K562 (cell line): Measurements from ENCODE around the gene SPINK2. TPM values are rescaled to one million over a fixed set of nuclear protein-coding genes. Genes with fewer than 3 reads are reported as not detected.

Experiments used
- ATAC-seq: fragments of 200-7000 bp; cut with Tn5 transposase; 3 replicates; pipeline ENCODE4 v1.9.1; 2020; ENCODE audit warnings: moderate library complexity
- BruUV-seq: library from RNA; stranded (reverse); fragments of 400-500 nt; replicated peaks from 2 replicates; lab custom pipeline; 2021; lab: Mats Ljungman, UMichigan
- CTCF ChIA-PET: fragments of 300-600 bp; formaldehyde crosslinking; extraction: SDS; loops from one replicate; lab custom pipeline; 2021; ENCODE audit warnings: low intra/inter-chr PET ratio; lab: Yijun Ruan, JAX
- POLR2A ChIA-PET: fragments of 300-600, 350-650 bp; sonication (Branson Sonifier 250); formaldehyde crosslinking; extraction: SDS; loops from one replicate; lab custom pipeline; 2021; ENCODE audit warnings: antibody characterized with exemption, inconsistent platforms; lab: Yijun Ruan, JAX
- DNase-seq, 4 experiments: peaks; one replicate each; pipeline versions ENCODE4 v3.0.0 to v3.0.0-alpha.2; 2011 to 2018; ENCODE audit warnings: low spot score in 3 of 4, mixed read lengths in 3 of 4; ENCODE audit errors: extremely low read depth in 1 of 4
- FAIRE-seq: peaks from 2 replicates; lab custom pipeline; 2011; peaks lifted over from hg19 to GRCh38; lab: Jason Lieb, UNC
- H2AFZ ChIP-seq: 2 replicates; pipeline ENCODE4 v1.6.0; 2011; ENCODE audit warnings: low read depth, low read length, control low read depth, inconsistent platforms
- H3K27ac ChIP-seq: fragments of 200-600 bp; 3 replicates; pipeline ENCODE4 v1.8.0; 2011; ENCODE audit warnings: low read depth, mild to moderate bottlenecking, control low read depth, inconsistent platforms, low read length, moderate library complexity, mixed read lengths; ENCODE audit errors: extremely low read depth
- H3K27me3 ChIP-seq, 2 experiments: fragments of 300-600 bp in 1 of 2; 2 replicates in 1 of 2; 3 replicates in 1 of 2; pipeline versions ENCODE4 v1.6.0 to v1.8.0; 2011; ENCODE audit warnings: inconsistent platforms in 2 of 2, low read length in 2 of 2, mild to moderate bottlenecking in 1 of 2, mixed read lengths in 1 of 2, moderate library complexity in 1 of 2; ENCODE audit not compliant: control insufficient read depth in 2 of 2, insufficient read depth in 2 of 2
- H3K36me3 ChIP-seq: fragments of 300-600 bp; 3 replicates; pipeline ENCODE4 v1.8.0; 2011; ENCODE audit warnings: mild to moderate bottlenecking, low read length, inconsistent platforms; ENCODE audit not compliant: control insufficient read depth, insufficient read depth
- H3K4me1 ChIP-seq, 2 experiments: fragments of 200-600 bp in 1 of 2; replicated peaks in 1 of 2; 2 replicates in 1 of 2; 3 replicates in 1 of 2; pipeline versions ENCODE4 v1.5.1 to v1.8.0; 2011; ENCODE audit warnings: inconsistent platforms in 2 of 2, low read length in 2 of 2, mild to moderate bottlenecking in 1 of 2, mixed read lengths in 1 of 2, moderate library complexity in 1 of 2; ENCODE audit not compliant: control insufficient read depth in 2 of 2, insufficient read depth in 2 of 2
- H3K4me2 ChIP-seq: 2 replicates; pipeline ENCODE4 v1.6.1; 2011; ENCODE audit warnings: low read length, control low read depth, inconsistent platforms, mixed read lengths; ENCODE audit not compliant: insufficient read depth
- H3K4me3 ChIP-seq: fragments of 200-600 bp; sonication (generic), shearing (Covaris generic); 2 replicates; pipeline ENCODE4 v1.5.1; 2016; ENCODE audit warnings: control low read depth, inconsistent platforms
- H3K79me2 ChIP-seq: fragments of 200-600 bp; 3 replicates; pipeline ENCODE4 v1.8.0; 2011; ENCODE audit warnings: low read length, inconsistent platforms; ENCODE audit not compliant: control insufficient read depth, insufficient read depth
- H3K9ac ChIP-seq, 2 experiments: 2 replicates each; pipeline versions ENCODE4 v1.6.0 to v1.6.1; 2011; ENCODE audit warnings: low read depth in 2 of 2, low read length in 2 of 2, control low read depth in 1 of 2, inconsistent platforms in 1 of 2, mild to moderate bottlenecking in 1 of 2, mixed read lengths in 1 of 2; ENCODE audit not compliant: insufficient read depth in 1 of 2
- H3K9me1 ChIP-seq: one replicate; pipeline ENCODE4 v1.6.0; 2011; ENCODE audit warnings: inconsistent platforms, mild to moderate bottlenecking, low read length, moderate library complexity; ENCODE audit not compliant: control insufficient read depth, insufficient read depth
- H3K9me3 ChIP-seq: replicated peaks from 2 replicates; pipeline ENCODE4 v1.5.1; 2011; ENCODE audit warnings: low read depth, low read length, inconsistent platforms; ENCODE audit not compliant: control insufficient read depth, insufficient read depth
- H4K20me1 ChIP-seq: replicated peaks from 2 replicates; pipeline ENCODE4 v1.6.1; 2011; ENCODE audit warnings: low read length, inconsistent platforms, mixed read lengths; ENCODE audit not compliant: control insufficient read depth, insufficient read depth
- ARID3A ChIP-seq: IDR thresholded peaks from 2 replicates; pipeline ENCODE4 v1.6.1; 2012; ENCODE audit warnings: low read depth, low read length, improper control_type of control experiment, borderline replicate concordance
- ERF ChIP-seq: fragments of 450-650 bp; formaldehyde crosslinking; IDR thresholded peaks from 2 replicates; pipeline ENCODE4 v1.4.0; 2020; ENCODE audit warnings: mild to moderate bottlenecking, mixed read lengths
- THRA ChIP-seq: fragments of 450-650 bp; IDR thresholded peaks from 2 replicates; pipeline ENCODE4 v1.6.1; 2017; ENCODE audit warnings: mild to moderate bottlenecking, moderate library complexity
- ZC3H11A ChIP-seq: IDR thresholded peaks from 2 replicates; pipeline ENCODE4 v1.6.1; 2012; ENCODE audit warnings: low read depth, low read length, improper control_type of control experiment
- ZNF431 ChIP-seq: sonication (generic); formaldehyde crosslinking; IDR thresholded peaks from 2 replicates; pipeline ENCODE4 v1.8.0; 2022; ENCODE audit warnings: mild to moderate bottlenecking, missing genetic modification reagents
- WGBS: fragments of 100-300 bp; shearing (Covaris generic); methylation state at CpG from one replicate; pipeline ENCODE4 v1.1.6; 2016; ENCODE audit warnings: low coverage, mixed read lengths; ENCODE audit not compliant: insufficient coverage; ENCODE audit errors: missing lambda C conversion rate; 5-methylcytosine and 5-hydroxymethylcytosine counted together
- in situ Hi-C: fragments of 300-500 bp; cut with MboI; formaldehyde crosslinking; loops from 4 replicates; pipeline ENCODE4 v1.15.0; 2018; ENCODE audit warnings: inconsistent platforms, mixed read lengths
- intact Hi-C: fragments of 100-400 bp; cut with micrococcal nuclease; formaldehyde crosslinking; loops from 2 replicates; pipeline ENCODE4 v1.14.2; 2022
- polyA plus RNA-seq, 8 experiments: library from polyadenylated mRNA; depleted of rRNA in 4 of 8; stranded (reverse) in 5 of 8; unstranded in 3 of 8; fragments of >200 nt; fragmentation: Nextera tagmentation in 2 of 8; fragmentation: Illumina TruSeq in 1 of 8; extraction: Ambion mirVana in 2 of 8; extraction: Trizol in 1 of 8; gene quantifications; 2 replicates each; pipeline versions ENCODE4 v1.2.1 to v1.2.3, GENCODE V29; 2011 to 2014; ENCODE audit warnings: inconsistent platforms in 1 of 8, missing spikeins in 1 of 8
- total RNA-seq, 7 experiments: library from RNA; depleted of rRNA in 6 of 7; stranded (reverse); fragments of >200 nt in 6 of 7; fragmentation: Illumina TruSeq in 2 of 7; extraction: Trizol in 2 of 7; gene quantifications; 2 replicates each; pipeline versions ENCODE4 v1.2.1 to v1.2.3, GENCODE V29; 2011 to 2021; ENCODE audit warnings: low replicate concordance in 1 of 7

Gene SPINK2
- total and polyA plus RNA-seq, 9 of the 15 experiments (the other 6 are each of a cell fraction or from before 2014, with no cell fraction given): not detected

DNA sequence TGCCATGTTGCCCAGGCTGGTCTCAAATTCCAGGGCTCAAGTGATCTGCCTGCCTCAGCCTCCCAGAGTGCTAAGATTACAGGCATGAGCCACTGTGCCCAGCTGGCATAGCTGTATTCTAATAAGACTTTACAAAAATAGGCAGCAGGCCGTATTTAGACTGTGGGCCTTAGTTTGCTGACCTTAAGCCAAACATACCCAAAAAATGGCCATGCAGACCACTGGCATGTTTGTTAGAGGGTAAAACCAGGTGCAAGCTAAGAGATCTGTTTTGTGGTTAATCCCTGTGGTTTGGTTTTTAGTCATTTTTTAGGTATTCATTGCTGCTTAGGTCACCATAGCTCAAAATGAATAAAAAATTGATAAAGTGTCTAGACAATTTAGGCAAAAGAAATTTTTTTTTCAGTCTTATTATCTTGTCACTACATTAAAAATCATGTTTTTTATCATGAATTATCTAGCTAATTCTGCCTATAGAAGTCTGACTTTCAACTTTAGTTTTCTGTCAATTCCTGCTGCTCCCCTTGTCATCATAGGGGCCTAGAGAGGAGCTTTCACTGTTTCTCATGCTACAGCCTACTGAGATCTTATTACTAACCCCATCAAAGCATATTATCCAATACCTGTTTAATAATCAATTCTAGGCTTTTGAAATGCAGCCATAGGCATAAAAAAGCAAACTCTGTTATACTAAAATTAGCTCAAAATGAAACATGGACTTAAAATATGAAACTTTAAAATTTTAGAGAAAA, 7.5 kb upstream of the SPINK2 start:
- TF ChIP-seq ERF (CRISPR knock-in tag): no peak
- TF ChIP-seq ZNF431 (CRISPR knock-in tag): no peak
- no peak for TF ChIP-seq ZC3H11A
- no peak for TF ChIP-seq ARID3A
- no peak for TF ChIP-seq THRA
- intact Hi-C loops: no loop called here
- Histone ChIP-seq H3K4me2 (no peak overlapping the region), H2AFZ (no peak overlapping the region), H3K79me2 (no peaks in the 10 kb centered on the region), H3K9me1 (no peaks in the 10 kb centered on the region), H3K36me3 (no peaks in the 10 kb centered on the region), H3K9ac (no peak overlapping the region), H3K4me1 (no peaks in the 10 kb centered on the region), H3K27ac (no peak overlapping the region), H3K4me3 (no peak overlapping the region), H3K9me3 (no peaks in the 10 kb centered on the region), H4K20me1 (no peaks in the 10 kb centered on the region), H3K27me3 (peaks cover 0 to 13% of the 10 kb centered on the region in 2 experiments; a peak in 2 of 5 replicates)
- ChIA-PET POLR2A (interaction anchor here (0.6 to 1.4 kb wide), 2 partner anchors 46 to 666 kb away, joined by 3 read pairs; no protein-coding TSS in a partner anchor), CTCF (interaction anchor here (0.7 kb wide), 1 partner anchor 907 kb away, joined by 3 read pairs; no protein-coding TSS in a partner anchor)
- no peak for ATAC-seq
- no peak for FAIRE-seq
- in situ Hi-C loops: no loop called here
- no peak for DNase-seq
- 17% methylated on average over 1 of the region's 1 CpG for WGBS
- BruUV-seq: no TSS peak
